GM18505 (cell line): ENCODE measurements around the gene PPIP5K2.
"Not testable (repeated sequence)": the region's sequence is repeated elsewhere in the genome, so short reads cannot be mapped to it uniquely, and the experiment has no call there.

Experiments
- ATAC-seq: cut with Tn5 transposase; IDR thresholded peaks from one replicate; pipeline ENCODE4 v1.9.1; 2021; ENCODE audit not compliant: unreplicated experiment
- POLR2A ChIP-seq: IDR thresholded peaks from 4 replicates; pipeline ENCODE4 v1.6.1; 2011; ENCODE audit warnings: borderline replicate concordance; ENCODE audit not compliant: insufficient read depth, insufficient read length; ENCODE audit errors: extremely low read depth

PPIP5K2 gene

GRCh38 chr5:103119765-103120606 is at the start of gene PPIP5K2, which contains the start of gene GIN1:
Gene PPIP5K2, plus strand, starts transcription at chr5:103120301. Its CDS starts 9,289 bp downstream, at chr5:103129590.
Gene GIN1, minus strand, starts transcription at chr5:103120138. Its CDS starts 11,431 bp downstream, at chr5:103108707.
- peak; percentile 93 for ATAC-seq

GRCh38 chr5:103073500-103073899 is 46.6 kb upstream of the PPIP5K2 start:
- ATAC-seq = not testable (repeated sequence)

More at GRCh38 chr5:103119765-103120606, at the start of gene PPIP5K2, which contains the start of gene GIN1:
- peak; percentile 83 for TF ChIP-seq POLR2A

GRCh38 chr5:103075442-103075841 is 44.7 kb upstream of the PPIP5K2 start:
- no peak for TF ChIP-seq POLR2A
- ATAC-seq = no peak

- no peak for TF ChIP-seq POLR2A
- ATAC-seq = no peak
Observed at GRCh38 chr5:103079796-103080195, 40.3 kb upstream of the PPIP5K2 start.

- TF ChIP-seq POLR2A = no peak
Observed at GRCh38 chr5:103086547-103086946, 33.6 kb upstream of the PPIP5K2 start.

GRCh38 chr5:103089272-103089671 is 30.8 kb upstream of the PPIP5K2 start:
- TF ChIP-seq POLR2A = no peak
- no peak for ATAC-seq

More at GRCh38 chr5:103086547-103086946, 33.6 kb upstream of the PPIP5K2 start:
- ATAC-seq = no peak

GRCh38 chr5:103090791-103091190 is 29.3 kb upstream of the PPIP5K2 start:
- ATAC-seq = no peak
- TF ChIP-seq POLR2A = no peak

- no peak for ATAC-seq
- TF ChIP-seq POLR2A = no peak
Observed at GRCh38 chr5:103092676-103093075, 27.4 kb upstream of the PPIP5K2 start.

GRCh38 chr5:103093727-103094126 is 26.4 kb upstream of the PPIP5K2 start:
- no peak for ATAC-seq
- TF ChIP-seq POLR2A = no peak

GRCh38 chr5:103094737-103095136 is 25.4 kb upstream of the PPIP5K2 start:
- TF ChIP-seq POLR2A = no peak
- ATAC-seq = no peak

GRCh38 chr5:103098993-103099392 is 21.1 kb upstream of the PPIP5K2 start:
- ATAC-seq = no peak
- no peak for TF ChIP-seq POLR2A

GRCh38 chr5:103101079-103101750 is 18.9 kb upstream of the PPIP5K2 start:
- ATAC-seq = no peak
- no peak for TF ChIP-seq POLR2A

GRCh38 chr5:103102234-103102633 is 17.9 kb upstream of the PPIP5K2 start:
- no peak for ATAC-seq
- TF ChIP-seq POLR2A = no peak

GRCh38 chr5:103108086-103108485 is 12.0 kb upstream of the PPIP5K2 start:
- no peak for ATAC-seq
- TF ChIP-seq POLR2A = no peak
